Measurements from ENCODE around the gene TMEM182. TPM values are rescaled to one million over a fixed set of nuclear protein-coding genes. Genes with fewer than 3 reads are reported as not detected.

Gene TMEM182
- total RNA-seq, 2 experiments from 2014 or later, result 4.9 to 6.3 TPM

GRCh38 chr2:102848366-102848839, 86.6 kb downstream of the TMEM182 start:
- H3K27ac Mint-ChIP-seq, result no peak overlapping the region
- peak; percentile 13 for DNase-seq
- H3K36me3 Mint-ChIP-seq (ENCODE audit: low read depth), result peaks cover 4% of the 10 kb centered on the region
- CTCF ChIA-PET, result no interaction called here
- no peak overlapping the region for H3K4me3 Mint-ChIP-seq
- peaks cover 2% of the 10 kb centered on the region for H3K9me3 Mint-ChIP-seq
- no peaks in the 10 kb centered on the region for H3K4me1 Mint-ChIP-seq (ENCODE audit: low read depth)
- H3K27me3 Mint-ChIP-seq (ENCODE audit: low read depth), result peaks cover 10% of the 10 kb centered on the region
- intact Hi-C loops (cut with micrococcal nuclease), result loop anchor here (10.0 kb wide), 1 partner anchor 736 kb away; no protein-coding TSS in a partner anchor

- H3K4me1 Mint-ChIP-seq (ENCODE audit: low read depth), result no peaks in the 10 kb centered on the region
- intact Hi-C loops (cut with micrococcal nuclease), result no loop called here
- CTCF ChIA-PET, result interaction anchor here (1.6 kb wide), 1 partner anchor 9 kb away, joined by 8 read pairs; no protein-coding TSS in a partner anchor
- peaks cover 10% of the 10 kb centered on the region for H3K9me3 Mint-ChIP-seq
- DNase-seq, result no peak
- H3K27ac Mint-ChIP-seq, result no peak overlapping the region
- H3K4me3 Mint-ChIP-seq, result no peak overlapping the region
- peaks cover 10% of the 10 kb centered on the region for H3K27me3 Mint-ChIP-seq (ENCODE audit: low read depth)
- peaks cover 6% of the 10 kb centered on the region for H3K36me3 Mint-ChIP-seq (ENCODE audit: low read depth)
Observed at GRCh38 chr2:102850888-102851287, 89.1 kb downstream of the TMEM182 start.

GRCh38 chr2:102852867-102853266, 91.0 kb downstream of the TMEM182 start:
- peaks cover 10% of the 10 kb centered on the region for H3K9me3 Mint-ChIP-seq
- no peak overlapping the region for H3K4me3 Mint-ChIP-seq
- peaks cover 7% of the 10 kb centered on the region for H3K27me3 Mint-ChIP-seq (ENCODE audit: low read depth)
- H3K4me1 Mint-ChIP-seq (ENCODE audit: low read depth), result no peaks in the 10 kb centered on the region
- CTCF ChIA-PET, result interaction anchor here (0.6 kb wide), 1 partner anchor 1639 kb away, joined by 5 read pairs; no protein-coding TSS in a partner anchor
- no peak overlapping the region for H3K27ac Mint-ChIP-seq
- DNase-seq, result no peak
- H3K36me3 Mint-ChIP-seq (ENCODE audit: low read depth), result peaks cover 6% of the 10 kb centered on the region
- intact Hi-C loops (cut with micrococcal nuclease), result no loop called here

Other genes with a start within 250 kb of the TMEM182 start
- gene SLC9A2, start 142.5 kb upstream of the TMEM182 start, total RNA-seq, result under 1 TPM; 0.07 TPM

Measured in activated naive CD4-positive, alpha-beta T cell treated with anti-CD3 and anti-CD28 coated beads for 36 hours (primary cell).